HG03108 (cell line): ENCODE measurements around the gene DCDC2C.

Experiments used
- ATAC-seq: cut with Tn5 transposase; IDR thresholded peaks from one replicate; pipeline ENCODE4 v1.9.1; 2021; ENCODE audit warnings: moderate library complexity; ENCODE audit not compliant: unreplicated experiment

DCDC2C gene

GRCh38 chr2:3876221-3876620 lies 172.8 kb downstream of the DCDC2C start:
- ATAC-seq: no peak

GRCh38 chr2:3876685-3877084 lies 173.3 kb downstream of the DCDC2C start:
- no peak for ATAC-seq

- ATAC-seq: no peak
Measured at GRCh38 chr2:3885629-3886628, 182.6 kb downstream of the DCDC2C start.

GRCh38 chr2:3895021-3895420 lies 191.6 kb downstream of the DCDC2C start:
- ATAC-seq: no peak
